Liver (tissue), 9 donors: ENCODE measurements around the gene ALPK3. TPM values are rescaled to one million over a fixed set of nuclear protein-coding genes. Genes with fewer than 3 reads are reported as not detected.

Experiments used
- DNase-seq: peaks from one replicate; pipeline ENCODE4 v3.0.0-alpha.2; 2017; ENCODE audit warnings: low spot score
- H3K27ac ChIP-seq, 2 donors: one replicate each; pipeline ENCODE4 v1.7.0; 2013; ENCODE audit warnings: inconsistent platforms in 2 of 2, low read length in 2 of 2, control low read depth in 1 of 2, low read depth in 1 of 2, mild to moderate bottlenecking in 1 of 2
- H3K27me3 ChIP-seq, 4 donors: one replicate each; pipeline versions ENCODE4 v1.6.1 to v1.7.0; 2013; ENCODE audit warnings: low read length in 3 of 4, inconsistent platforms in 1 of 4, mild to moderate bottlenecking in 1 of 4, moderate library complexity in 1 of 4; ENCODE audit not compliant: control insufficient read depth in 4 of 4, insufficient read depth in 4 of 4
- H3K36me3 ChIP-seq, 4 donors: one replicate each; pipeline versions ENCODE4 v1.6.1 to v1.7.0; 2013; ENCODE audit warnings: low read length in 3 of 4, mild to moderate bottlenecking in 3 of 4, low read depth in 1 of 4, moderate library complexity in 1 of 4; ENCODE audit not compliant: control insufficient read depth in 4 of 4, insufficient read depth in 3 of 4
- H3K4me1 ChIP-seq, 4 donors: one replicate each; pipeline versions ENCODE4 v1.6.1 to v1.7.0; 2013; ENCODE audit warnings: low read length in 3 of 4, mild to moderate bottlenecking in 3 of 4, moderate library complexity in 1 of 4; ENCODE audit not compliant: control insufficient read depth in 4 of 4, insufficient read depth in 4 of 4
- H3K4me3 ChIP-seq, 3 donors: one replicate each; pipeline versions ENCODE4 v1.6.1 to v1.7.0; 2013; ENCODE audit warnings: low read length in 3 of 3, control low read depth in 1 of 3, low read depth in 1 of 3, mild to moderate bottlenecking in 1 of 3
- H3K9ac ChIP-seq, 2 donors: one replicate each; pipeline ENCODE4 v1.7.0; 2013; ENCODE audit warnings: low read length in 2 of 2, mild to moderate bottlenecking in 2 of 2, moderate library complexity in 2 of 2, control low read depth in 1 of 2, low read depth in 1 of 2
- H3K9me3 ChIP-seq, 4 donors: one replicate each; pipeline versions ENCODE4 v1.6.1 to v1.7.0; 2013; ENCODE audit warnings: low read length in 3 of 4; ENCODE audit not compliant: control insufficient read depth in 4 of 4
- EGR1 ChIP-seq, 2 donors: IDR thresholded peaks; 2 replicates each; pipeline ENCODE4 v1.6.1; 2016 to 2018; ENCODE audit warnings: antibody characterized with exemption in 2 of 2, low read depth in 2 of 2
- FOXA1 ChIP-seq: IDR thresholded peaks from 2 replicates; pipeline ENCODE4 v1.6.1; 2016; ENCODE audit warnings: antibody characterized with exemption
- FOXA2 ChIP-seq: IDR thresholded peaks from 2 replicates; pipeline ENCODE4 v1.6.1; 2016; ENCODE audit warnings: antibody characterized with exemption
- GABPA ChIP-seq, 2 donors: IDR thresholded peaks in 1 of 2; conservative IDR thresholded peaks in 1 of 2; 2 replicates each; pipeline ENCODE4 v1.6.1; 2016; ENCODE audit warnings: antibody characterized with exemption in 2 of 2, mild to moderate bottlenecking in 1 of 2, moderate library complexity in 1 of 2
- HNF4A ChIP-seq, 2 donors: conservative IDR thresholded peaks; 2 replicates each; pipeline ENCODE4 v1.6.1; 2016; ENCODE audit warnings: antibody characterized with exemption in 2 of 2, mild to moderate bottlenecking in 2 of 2
- JUND ChIP-seq, 2 donors: IDR thresholded peaks; 2 replicates each; pipeline ENCODE4 v1.6.1; 2016; ENCODE audit warnings: antibody characterized with exemption in 2 of 2
- NR2F2 ChIP-seq: IDR thresholded peaks from 2 replicates; pipeline ENCODE4 v1.6.1; 2016; ENCODE audit warnings: antibody characterized with exemption
- RAD21 ChIP-seq, 2 donors: IDR thresholded peaks; 2 replicates each; pipeline ENCODE4 v1.6.1; 2016; ENCODE audit warnings: antibody characterized with exemption in 2 of 2, mild to moderate bottlenecking in 2 of 2
- RXRA ChIP-seq, 2 donors: IDR thresholded peaks; 2 replicates each; pipeline ENCODE4 v1.6.1; 2017 to 2018; ENCODE audit warnings: antibody characterized with exemption in 2 of 2, mild to moderate bottlenecking in 1 of 2
- SP1 ChIP-seq: IDR thresholded peaks from 2 replicates; pipeline ENCODE4 v1.6.1; 2018; ENCODE audit warnings: antibody characterized with exemption, mild to moderate bottlenecking
- TAF1 ChIP-seq: conservative IDR thresholded peaks from 2 replicates; pipeline ENCODE4 v1.6.1; 2016; ENCODE audit warnings: antibody characterized with exemption, mild to moderate bottlenecking
- YY1 ChIP-seq: IDR thresholded peaks from 2 replicates; pipeline ENCODE4 v1.6.1; 2016; ENCODE audit warnings: antibody characterized with exemption, mild to moderate bottlenecking
- WGBS: extraction: QIAGEN DNeasy Blood & Tissue Kit; methylation state at CpG from one replicate; pipeline ENCODE4 v1.1.7; 2013; 5-methylcytosine and 5-hydroxymethylcytosine counted together
- polyA plus RNA-seq, 2 donors: library from polyadenylated mRNA; stranded (reverse) in 1 of 2; unstranded in 1 of 2; fragments of 200-250 nt in 1 of 2; fragments of >200 nt in 1 of 2; fragmentation: Nextera tagmentation in 1 of 2; extraction: Ambion mirVana in 1 of 2; gene quantifications; one replicate each; pipeline versions ENCODE4 v1.2.1 to v1.2.3, GENCODE V29; 2013 to 2015
- total RNA-seq, 2 donors: library from RNA; depleted of rRNA; stranded (reverse); fragments of >200 nt; gene quantifications; one replicate each; pipeline ENCODE4 v1.2.3, GENCODE V29; 2014
- TF ChIP-seq, protein P1 (sequence below): IDR thresholded peaks from 2 replicates; pipeline ENCODE4 v1.6.1; 2016; ENCODE audit warnings: antibody characterized with exemption
- TF ChIP-seq, protein P2 (sequence below): fragments of 150-350 bp; IDR thresholded peaks from 2 replicates; pipeline ENCODE4 v1.5.1; 2017; ENCODE audit warnings: improper control_type of control experiment, low read depth, low read length; ENCODE audit not compliant: missing input control
- TF ChIP-seq, protein P3 (sequence below): IDR thresholded peaks from 2 replicates; pipeline ENCODE4 v1.6.1; 2016; ENCODE audit warnings: antibody characterized with exemption
- TF ChIP-seq, protein P4 (sequence below): IDR thresholded peaks from 2 replicates; pipeline ENCODE4 v1.6.1; 2016; ENCODE audit warnings: antibody characterized with exemption
- TF ChIP-seq, protein P5 (sequence below): IDR thresholded peaks from 2 replicates; pipeline ENCODE4 v1.6.1; 2016; ENCODE audit warnings: antibody characterized with exemption, mild to moderate bottlenecking
- donor health status: healthy.
- donor health status: healthy.
- donor health status: healthy.
- donor health status: healthy.
- donor health status: healthy.

Gene ALPK3
- total and polyA plus RNA-seq, 4 donors: 0.96 to 10.0 (median 2.8) TPM

DNA sequence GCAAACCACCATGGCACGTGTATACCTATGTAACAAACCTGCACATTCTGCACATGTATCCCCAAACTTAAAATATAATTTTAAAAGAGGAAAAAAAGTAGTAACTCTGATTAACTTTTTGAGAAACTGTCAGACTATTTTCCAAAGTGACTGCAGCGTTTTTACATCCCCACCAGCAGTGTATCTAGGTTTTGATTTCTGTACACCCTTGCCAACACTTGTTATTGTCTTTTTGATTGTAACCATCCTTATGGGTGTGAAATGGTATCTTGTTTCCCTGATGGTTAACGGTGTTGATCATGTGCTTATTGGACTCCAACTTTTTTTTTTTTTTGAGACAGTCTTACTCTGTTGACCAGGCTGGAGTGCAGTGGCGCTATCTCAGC lies 23.0 kb upstream of the ALPK3 start:
- H3K9ac ChIP-seq: no peak overlapping the region
- DNase-seq: no peak
- H3K4me1 ChIP-seq: peaks cover 0 to 17% (median 7%) of the 10 kb centered on the region in 4 donors
- WGBS: 96% methylated on average over 4 of the region's 4 CpGs
- no peak overlapping the region for H3K27ac ChIP-seq
- TF ChIP-seq JUND (IDR thresholded peaks at IDR 0.05) (no peak), RXRA (IDR thresholded peaks at IDR 0.05) (no peak), GABPA (IDR thresholded peaks at IDR 0.05 in 1 of 2, conservative IDR thresholded peaks at IDR 0.05 in 1 of 2) (no peak), FOXA2 (no peak), YY1 (no peak), RAD21 (IDR thresholded peaks at IDR 0.05) (no peak), SP1 (no peak), FOXA1 (no peak)
- TF ChIP-seq, protein P1, sequence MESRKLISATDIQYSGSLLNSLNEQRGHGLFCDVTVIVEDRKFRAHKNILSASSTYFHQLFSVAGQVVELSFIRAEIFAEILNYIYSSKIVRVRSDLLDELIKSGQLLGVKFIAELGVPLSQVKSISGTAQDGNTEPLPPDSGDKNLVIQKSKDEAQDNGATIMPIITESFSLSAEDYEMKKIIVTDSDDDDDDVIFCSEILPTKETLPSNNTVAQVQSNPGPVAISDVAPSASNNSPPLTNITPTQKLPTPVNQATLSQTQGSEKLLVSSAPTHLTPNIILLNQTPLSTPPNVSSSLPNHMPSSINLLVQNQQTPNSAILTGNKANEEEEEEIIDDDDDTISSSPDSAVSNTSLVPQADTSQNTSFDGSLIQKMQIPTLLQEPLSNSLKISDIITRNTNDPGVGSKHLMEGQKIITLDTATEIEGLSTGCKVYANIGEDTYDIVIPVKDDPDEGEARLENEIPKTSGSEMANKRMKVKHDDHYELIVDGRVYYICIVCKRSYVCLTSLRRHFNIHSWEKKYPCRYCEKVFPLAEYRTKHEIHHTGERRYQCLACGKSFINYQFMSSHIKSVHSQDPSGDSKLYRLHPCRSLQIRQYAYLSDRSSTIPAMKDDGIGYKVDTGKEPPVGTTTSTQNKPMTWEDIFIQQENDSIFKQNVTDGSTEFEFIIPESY: no peak
- TF ChIP-seq, protein P2, sequence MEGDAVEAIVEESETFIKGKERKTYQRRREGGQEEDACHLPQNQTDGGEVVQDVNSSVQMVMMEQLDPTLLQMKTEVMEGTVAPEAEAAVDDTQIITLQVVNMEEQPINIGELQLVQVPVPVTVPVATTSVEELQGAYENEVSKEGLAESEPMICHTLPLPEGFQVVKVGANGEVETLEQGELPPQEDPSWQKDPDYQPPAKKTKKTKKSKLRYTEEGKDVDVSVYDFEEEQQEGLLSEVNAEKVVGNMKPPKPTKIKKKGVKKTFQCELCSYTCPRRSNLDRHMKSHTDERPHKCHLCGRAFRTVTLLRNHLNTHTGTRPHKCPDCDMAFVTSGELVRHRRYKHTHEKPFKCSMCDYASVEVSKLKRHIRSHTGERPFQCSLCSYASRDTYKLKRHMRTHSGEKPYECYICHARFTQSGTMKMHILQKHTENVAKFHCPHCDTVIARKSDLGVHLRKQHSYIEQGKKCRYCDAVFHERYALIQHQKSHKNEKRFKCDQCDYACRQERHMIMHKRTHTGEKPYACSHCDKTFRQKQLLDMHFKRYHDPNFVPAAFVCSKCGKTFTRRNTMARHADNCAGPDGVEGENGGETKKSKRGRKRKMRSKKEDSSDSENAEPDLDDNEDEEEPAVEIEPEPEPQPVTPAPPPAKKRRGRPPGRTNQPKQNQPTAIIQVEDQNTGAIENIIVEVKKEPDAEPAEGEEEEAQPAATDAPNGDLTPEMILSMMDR: no peak
- TF ChIP-seq, protein P3, sequence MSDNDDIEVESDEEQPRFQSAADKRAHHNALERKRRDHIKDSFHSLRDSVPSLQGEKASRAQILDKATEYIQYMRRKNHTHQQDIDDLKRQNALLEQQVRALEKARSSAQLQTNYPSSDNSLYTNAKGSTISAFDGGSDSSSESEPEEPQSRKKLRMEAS: no peak
- H3K27me3 ChIP-seq: no peaks in the 10 kb centered on the region
- H3K9me3 ChIP-seq: no peaks in the 10 kb centered on the region
- H3K36me3 ChIP-seq: peaks cover 3 to 59% (median 46%) of the 10 kb centered on the region in 4 donors
- H3K4me3 ChIP-seq: no peak overlapping the region

DNA sequence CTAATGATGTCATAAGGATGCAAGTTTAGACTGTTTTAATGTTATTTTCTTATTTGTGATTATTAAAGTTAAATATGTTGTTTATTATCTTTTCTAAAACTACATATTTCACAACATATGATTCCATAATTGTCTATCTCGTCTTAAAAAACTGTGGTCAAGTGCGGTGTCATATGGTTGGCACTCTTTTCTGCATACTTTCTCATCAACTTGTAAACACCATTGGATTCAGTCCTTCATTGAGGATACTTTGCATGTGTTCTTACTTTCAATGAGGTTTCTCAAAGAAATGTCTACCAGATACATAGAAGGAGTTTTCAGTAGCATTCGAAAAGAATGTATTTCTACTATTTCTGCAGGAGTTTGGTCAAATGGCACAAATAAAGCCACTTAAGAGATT lies 22.0 kb upstream of the ALPK3 start:
- no peak overlapping the region for H3K4me3 ChIP-seq
- no peak overlapping the region for H3K9ac ChIP-seq
- TF ChIP-seq YY1 (no peak), FOXA2 (no peak), RXRA (IDR thresholded peaks at IDR 0.05) (no peak), RAD21 (IDR thresholded peaks at IDR 0.05) (no peak), EGR1 (IDR thresholded peaks at IDR 0.05; ENCODE audit: low read depth in 2 of 2) (no peak), JUND (IDR thresholded peaks at IDR 0.05) (no peak), SP1 (no peak)
- H3K9me3 ChIP-seq: no peaks in the 10 kb centered on the region
- H3K4me1 ChIP-seq: peaks cover 6 to 27% (median 17%) of the 10 kb centered on the region in 4 donors
- DNase-seq: no peak
- peaks cover 3 to 64% (median 50%) of the 10 kb centered on the region in 4 donors for H3K36me3 ChIP-seq
- H3K27ac ChIP-seq: no peak overlapping the region
- H3K27me3 ChIP-seq: no peaks in the 10 kb centered on the region
- WGBS: 90% methylated on average over 3 of the region's 3 CpGs

DNA sequence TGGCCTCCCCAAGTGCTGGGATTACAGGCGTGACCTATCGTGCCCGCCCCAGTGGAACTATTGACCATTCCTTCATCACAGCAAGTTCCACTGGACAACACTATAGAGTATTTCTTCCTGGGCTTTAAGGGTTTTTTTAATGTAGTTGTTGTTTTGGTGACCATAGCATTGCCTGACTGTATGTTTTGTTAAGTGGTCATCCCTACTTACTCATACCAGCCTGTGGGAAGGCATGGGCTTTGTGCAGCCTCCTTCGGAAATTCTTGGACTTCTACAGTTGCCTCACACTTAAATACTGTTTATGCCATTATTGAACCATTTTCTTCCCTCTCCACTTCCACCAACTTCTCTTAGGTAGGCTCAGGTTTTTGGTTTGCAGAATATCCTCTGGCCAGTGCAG lies 19.9 kb upstream of the ALPK3 start:
- no peak for DNase-seq
- Histone ChIP-seq H3K27me3 (no peaks in the 10 kb centered on the region), H3K9me3 (no peaks in the 10 kb centered on the region), H3K27ac (no peak overlapping the region), H3K36me3 (peaks cover 3 to 51% (median 43%) of the 10 kb centered on the region in 4 donors), H3K9ac (no peak overlapping the region), H3K4me3 (no peak overlapping the region), H3K4me1 (peaks cover 13 to 41% (median 31%) of the 10 kb centered on the region in 4 donors)
- WGBS: 97% methylated on average over 4 of the region's 4 CpGs
- TF ChIP-seq, protein P4, sequence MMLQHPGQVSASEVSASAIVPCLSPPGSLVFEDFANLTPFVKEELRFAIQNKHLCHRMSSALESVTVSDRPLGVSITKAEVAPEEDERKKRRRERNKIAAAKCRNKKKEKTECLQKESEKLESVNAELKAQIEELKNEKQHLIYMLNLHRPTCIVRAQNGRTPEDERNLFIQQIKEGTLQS: no peak
- TF ChIP-seq FOXA1: no peak
- no peak for TF ChIP-seq TAF1
- TF ChIP-seq, protein P3: no peak
- no peak for TF ChIP-seq JUND (IDR thresholded peaks at IDR 0.05)
- no peak for TF ChIP-seq FOXA2
- TF ChIP-seq, protein P2: no peak
- TF ChIP-seq, protein P5, sequence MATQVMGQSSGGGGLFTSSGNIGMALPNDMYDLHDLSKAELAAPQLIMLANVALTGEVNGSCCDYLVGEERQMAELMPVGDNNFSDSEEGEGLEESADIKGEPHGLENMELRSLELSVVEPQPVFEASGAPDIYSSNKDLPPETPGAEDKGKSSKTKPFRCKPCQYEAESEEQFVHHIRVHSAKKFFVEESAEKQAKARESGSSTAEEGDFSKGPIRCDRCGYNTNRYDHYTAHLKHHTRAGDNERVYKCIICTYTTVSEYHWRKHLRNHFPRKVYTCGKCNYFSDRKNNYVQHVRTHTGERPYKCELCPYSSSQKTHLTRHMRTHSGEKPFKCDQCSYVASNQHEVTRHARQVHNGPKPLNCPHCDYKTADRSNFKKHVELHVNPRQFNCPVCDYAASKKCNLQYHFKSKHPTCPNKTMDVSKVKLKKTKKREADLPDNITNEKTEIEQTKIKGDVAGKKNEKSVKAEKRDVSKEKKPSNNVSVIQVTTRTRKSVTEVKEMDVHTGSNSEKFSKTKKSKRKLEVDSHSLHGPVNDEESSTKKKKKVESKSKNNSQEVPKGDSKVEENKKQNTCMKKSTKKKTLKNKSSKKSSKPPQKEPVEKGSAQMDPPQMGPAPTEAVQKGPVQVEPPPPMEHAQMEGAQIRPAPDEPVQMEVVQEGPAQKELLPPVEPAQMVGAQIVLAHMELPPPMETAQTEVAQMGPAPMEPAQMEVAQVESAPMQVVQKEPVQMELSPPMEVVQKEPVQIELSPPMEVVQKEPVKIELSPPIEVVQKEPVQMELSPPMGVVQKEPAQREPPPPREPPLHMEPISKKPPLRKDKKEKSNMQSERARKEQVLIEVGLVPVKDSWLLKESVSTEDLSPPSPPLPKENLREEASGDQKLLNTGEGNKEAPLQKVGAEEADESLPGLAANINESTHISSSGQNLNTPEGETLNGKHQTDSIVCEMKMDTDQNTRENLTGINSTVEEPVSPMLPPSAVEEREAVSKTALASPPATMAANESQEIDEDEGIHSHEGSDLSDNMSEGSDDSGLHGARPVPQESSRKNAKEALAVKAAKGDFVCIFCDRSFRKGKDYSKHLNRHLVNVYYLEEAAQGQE: no peak
- no peak for TF ChIP-seq EGR1 (IDR thresholded peaks at IDR 0.05; ENCODE audit: low read depth in 2 of 2)
- TF ChIP-seq GABPA (IDR thresholded peaks at IDR 0.05 in 1 of 2, conservative IDR thresholded peaks at IDR 0.05 in 1 of 2): no peak
- TF ChIP-seq NR2F2: no peak
- no peak for TF ChIP-seq HNF4A (conservative IDR thresholded peaks at IDR 0.05)
